Measurements from ENCODE around the gene AADACL2. TPM values are rescaled to one million over a fixed set of nuclear protein-coding genes. Genes with fewer than 3 reads are reported as not detected.
"Not testable (repeated sequence)": the region's sequence is repeated elsewhere in the genome, so short reads cannot be mapped to it uniquely, and the experiment has no call there.

The AADACL2 gene
- total RNA-seq, 1 donor from 2014 or later = not detected

GRCh38 chr3:151777880-151778279, 44.2 kb downstream of the AADACL2 start:
- Mint-ChIP-seq H3K27me3 (ENCODE audit: low read depth) (no peaks in the 10 kb centered on the region), H3K4me1 (peaks cover 5% of the 10 kb centered on the region), H3K36me3 (no peaks in the 10 kb centered on the region), H3K4me3 (no peak overlapping the region), H3K9me3 (no peaks in the 10 kb centered on the region), H3K27ac (no peak overlapping the region)
- DNase-seq (ENCODE audit: low spot score in 2 of 2, unreplicated experiment in 2 of 2) = no peak
- TF ChIP-seq, protein P1, sequence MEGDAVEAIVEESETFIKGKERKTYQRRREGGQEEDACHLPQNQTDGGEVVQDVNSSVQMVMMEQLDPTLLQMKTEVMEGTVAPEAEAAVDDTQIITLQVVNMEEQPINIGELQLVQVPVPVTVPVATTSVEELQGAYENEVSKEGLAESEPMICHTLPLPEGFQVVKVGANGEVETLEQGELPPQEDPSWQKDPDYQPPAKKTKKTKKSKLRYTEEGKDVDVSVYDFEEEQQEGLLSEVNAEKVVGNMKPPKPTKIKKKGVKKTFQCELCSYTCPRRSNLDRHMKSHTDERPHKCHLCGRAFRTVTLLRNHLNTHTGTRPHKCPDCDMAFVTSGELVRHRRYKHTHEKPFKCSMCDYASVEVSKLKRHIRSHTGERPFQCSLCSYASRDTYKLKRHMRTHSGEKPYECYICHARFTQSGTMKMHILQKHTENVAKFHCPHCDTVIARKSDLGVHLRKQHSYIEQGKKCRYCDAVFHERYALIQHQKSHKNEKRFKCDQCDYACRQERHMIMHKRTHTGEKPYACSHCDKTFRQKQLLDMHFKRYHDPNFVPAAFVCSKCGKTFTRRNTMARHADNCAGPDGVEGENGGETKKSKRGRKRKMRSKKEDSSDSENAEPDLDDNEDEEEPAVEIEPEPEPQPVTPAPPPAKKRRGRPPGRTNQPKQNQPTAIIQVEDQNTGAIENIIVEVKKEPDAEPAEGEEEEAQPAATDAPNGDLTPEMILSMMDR (IDR thresholded peaks at IDR 0.05; ENCODE audit: unreplicated experiment) = no peak

DNA sequence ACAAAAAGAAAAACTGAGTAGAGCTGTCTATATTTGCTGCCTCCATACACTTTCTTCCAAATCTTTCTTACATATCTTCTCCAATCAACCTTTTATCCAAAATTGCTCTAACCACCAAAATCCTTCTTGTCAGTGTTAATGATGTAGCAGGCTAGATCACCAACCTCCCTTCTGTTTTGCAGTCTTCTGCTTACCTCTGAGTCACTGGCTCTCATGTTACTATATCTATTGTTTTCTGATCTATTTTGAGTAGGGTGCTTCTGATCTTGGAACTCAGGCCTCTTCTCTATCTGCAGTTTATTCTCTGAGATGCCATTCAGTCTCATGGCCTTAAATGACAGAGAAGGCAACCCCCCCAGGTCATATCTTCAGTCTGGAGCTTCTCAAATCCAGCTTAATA, 53.9 kb downstream of the AADACL2 start:
- no peak overlapping the region for H3K4me3 Mint-ChIP-seq
- H3K4me1 Mint-ChIP-seq = peaks cover 6% of the 10 kb centered on the region
- no peak overlapping the region for H3K27ac Mint-ChIP-seq
- peaks cover 9% of the 10 kb centered on the region for H3K9me3 Mint-ChIP-seq
- no peaks in the 10 kb centered on the region for H3K27me3 Mint-ChIP-seq (ENCODE audit: low read depth)
- TF ChIP-seq, protein P1 (IDR thresholded peaks at IDR 0.05; ENCODE audit: unreplicated experiment) = no peak
- no peak for DNase-seq (ENCODE audit: low spot score in 2 of 2, unreplicated experiment in 2 of 2)
- no peaks in the 10 kb centered on the region for H3K36me3 Mint-ChIP-seq

GRCh38 chr3:151788401-151788800, 54.7 kb downstream of the AADACL2 start:
- Mint-ChIP-seq H3K4me3 (no peak overlapping the region), H3K27me3 (ENCODE audit: low read depth) (no peaks in the 10 kb centered on the region)

DNA sequence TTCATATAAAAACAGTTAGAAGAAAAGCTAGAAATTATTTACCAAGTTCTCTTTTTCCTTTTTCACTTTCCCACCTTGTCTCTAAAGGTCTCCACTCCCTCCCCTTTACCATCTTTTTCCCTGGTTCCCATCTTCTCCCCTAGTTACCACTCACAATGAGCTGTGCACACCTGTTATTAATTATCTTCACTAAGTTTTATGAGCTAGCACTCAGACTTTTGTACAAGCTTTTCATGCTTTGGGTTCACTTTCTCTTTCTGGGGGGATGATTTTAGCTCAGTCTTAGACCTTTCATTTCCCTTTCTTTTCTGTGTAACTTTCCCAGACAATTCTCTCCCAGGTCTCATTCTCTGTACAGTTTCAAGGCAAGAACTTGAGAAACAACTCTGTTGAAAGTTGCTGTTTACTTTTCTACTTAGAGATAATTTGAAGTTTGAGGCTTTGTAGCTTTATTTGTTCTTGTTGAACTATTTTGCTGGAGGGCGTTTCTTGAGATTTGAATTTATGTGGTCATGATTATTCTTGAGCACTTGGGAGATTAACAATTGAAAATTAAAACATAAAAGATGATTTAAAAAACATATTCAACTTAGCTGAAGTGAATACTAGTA, 56.2 kb downstream of the AADACL2 start:
- Mint-ChIP-seq H3K4me1 (peaks cover 9% of the 10 kb centered on the region), H3K4me3 (no peak overlapping the region), H3K27ac (peak overlapping the region; percentile 51), H3K9me3 (peaks cover 9% of the 10 kb centered on the region), H3K27me3 (ENCODE audit: low read depth) (no peaks in the 10 kb centered on the region), H3K36me3 (no peaks in the 10 kb centered on the region)
- TF ChIP-seq, protein P1 (IDR thresholded peaks at IDR 0.05; ENCODE audit: unreplicated experiment) = no peak
- no peak for DNase-seq (ENCODE audit: low spot score in 2 of 2, unreplicated experiment in 2 of 2)

More at GRCh38 chr3:151788401-151788800, 54.7 kb downstream of the AADACL2 start:
- peaks cover 6% of the 10 kb centered on the region for H3K4me1 Mint-ChIP-seq
- no peaks in the 10 kb centered on the region for H3K36me3 Mint-ChIP-seq
- DNase-seq (ENCODE audit: low spot score in 2 of 2, unreplicated experiment in 2 of 2) = no peak
- no peak overlapping the region for H3K27ac Mint-ChIP-seq
- peaks cover 9% of the 10 kb centered on the region for H3K9me3 Mint-ChIP-seq
- TF ChIP-seq, protein P1 (IDR thresholded peaks at IDR 0.05; ENCODE audit: unreplicated experiment) = no peak

DNA sequence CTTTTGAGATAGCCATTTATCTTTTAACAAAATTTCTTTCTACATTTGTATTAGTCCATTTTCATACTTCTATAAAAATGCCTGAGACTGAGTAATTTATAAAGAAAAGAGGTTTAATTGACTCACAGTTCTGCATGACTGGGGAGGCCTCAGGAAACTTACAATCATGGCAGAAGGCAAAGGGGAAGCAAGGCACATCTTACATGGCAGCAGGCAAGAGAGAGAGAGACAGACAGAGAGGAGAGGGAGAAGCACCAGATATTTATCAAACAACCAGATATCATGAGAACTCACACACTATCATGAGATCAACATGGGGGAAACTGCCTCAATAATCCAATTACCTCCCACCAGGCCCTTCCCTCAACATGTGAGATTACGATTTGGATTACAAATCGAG, 57.0 kb downstream of the AADACL2 start:
- not testable (repeated sequence) for H3K27me3 Mint-ChIP-seq (ENCODE audit: low read depth); H3K4me3 Mint-ChIP-seq; H3K36me3 Mint-ChIP-seq; H3K4me1 Mint-ChIP-seq; DNase-seq (ENCODE audit: low spot score in 2 of 2, unreplicated experiment in 2 of 2); H3K9me3 Mint-ChIP-seq; H3K27ac Mint-ChIP-seq

GRCh38 chr3:151792411-151792810, 58.7 kb downstream of the AADACL2 start:
- no peak overlapping the region for H3K27ac Mint-ChIP-seq
- no peaks in the 10 kb centered on the region for H3K36me3 Mint-ChIP-seq
- no peak overlapping the region for H3K4me3 Mint-ChIP-seq
- no peak for DNase-seq (ENCODE audit: low spot score in 2 of 2, unreplicated experiment in 2 of 2)
- H3K4me1 Mint-ChIP-seq = peaks cover 9% of the 10 kb centered on the region
- peaks cover 9% of the 10 kb centered on the region for H3K9me3 Mint-ChIP-seq
- H3K27me3 Mint-ChIP-seq (ENCODE audit: low read depth) = no peaks in the 10 kb centered on the region
- TF ChIP-seq, protein P1 (IDR thresholded peaks at IDR 0.05; ENCODE audit: unreplicated experiment) = no peak
